Myocyte (in vitro differentiated cells): ENCODE results near the gene IGDCC3. TPM values are rescaled to one million over a fixed set of nuclear protein-coding genes. Genes with fewer than 3 reads are reported as not detected.

Source experiments
- DNase-seq: peaks from one replicate; pipeline ENCODE4 v3.0.0-alpha.2; 2012; ENCODE audit warnings: low read depth
- total RNA-seq: library from RNA; depleted of rRNA; stranded (reverse); fragments of >200 nt; gene quantifications from 2 replicates; pipeline ENCODE4 v1.2.3, GENCODE V29; 2014

Gene IGDCC3
- total RNA-seq, 1 donor from 2014 or later, result 0.08 TPM

GRCh38 chr15:65388306-65389080 is 10.7 kb upstream of the IGDCC3 start:
- no peak for DNase-seq

- DNase-seq, result no peak
These were observed 9.1 kb upstream of the IGDCC3 start for GRCh38 chr15:65386886-65387285.

DNA sequence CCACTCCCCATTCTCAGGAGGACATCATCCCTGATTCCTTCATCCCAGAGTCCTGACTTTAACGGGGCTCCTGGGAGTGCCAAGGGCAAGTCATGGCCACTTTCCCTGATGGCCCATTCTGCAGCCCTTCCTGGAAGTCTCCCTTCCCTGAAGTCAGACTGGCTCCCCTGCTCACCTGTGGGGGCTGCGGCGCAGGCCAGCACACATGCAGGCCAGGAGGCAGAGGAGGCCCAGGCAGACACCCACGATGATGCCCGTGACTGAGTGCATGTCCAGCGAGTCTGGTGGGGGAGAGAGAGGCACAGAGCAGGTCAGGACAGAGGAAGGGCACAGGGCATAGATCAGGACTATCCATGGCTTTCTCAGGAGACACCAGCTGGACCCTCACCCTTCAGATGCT is 8.6 kb upstream of the IGDCC3 start:
- DNase-seq, result no peak

DNA sequence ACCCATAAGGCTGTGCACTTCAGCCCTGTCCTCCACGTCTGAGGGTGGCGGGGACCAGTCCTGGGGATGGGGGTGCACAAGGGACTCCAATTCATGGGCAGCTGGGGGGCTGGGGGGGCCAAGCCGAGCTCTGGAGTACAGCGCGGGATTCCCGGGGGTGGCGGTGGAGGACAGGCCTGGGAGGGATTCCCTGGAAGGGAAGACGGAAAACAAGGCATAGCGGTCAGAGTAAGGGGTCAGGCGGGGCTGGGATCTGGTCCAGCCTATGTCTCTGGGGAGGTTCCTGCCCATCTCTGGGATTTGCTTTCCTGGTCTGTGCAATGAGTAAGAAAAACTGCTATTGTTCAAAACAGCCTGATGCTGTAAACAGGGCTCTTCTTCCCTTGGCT is 8.1 kb upstream of the IGDCC3 start:
- peak; percentile 8 for DNase-seq

- DNase-seq, result peak; percentile 75
These were observed 7.4 kb upstream of the IGDCC3 start for GRCh38 chr15:65384895-65385869.

- DNase-seq, result no peak
These were observed 6.7 kb upstream of the IGDCC3 start for GRCh38 chr15:65384505-65384894.

DNA sequence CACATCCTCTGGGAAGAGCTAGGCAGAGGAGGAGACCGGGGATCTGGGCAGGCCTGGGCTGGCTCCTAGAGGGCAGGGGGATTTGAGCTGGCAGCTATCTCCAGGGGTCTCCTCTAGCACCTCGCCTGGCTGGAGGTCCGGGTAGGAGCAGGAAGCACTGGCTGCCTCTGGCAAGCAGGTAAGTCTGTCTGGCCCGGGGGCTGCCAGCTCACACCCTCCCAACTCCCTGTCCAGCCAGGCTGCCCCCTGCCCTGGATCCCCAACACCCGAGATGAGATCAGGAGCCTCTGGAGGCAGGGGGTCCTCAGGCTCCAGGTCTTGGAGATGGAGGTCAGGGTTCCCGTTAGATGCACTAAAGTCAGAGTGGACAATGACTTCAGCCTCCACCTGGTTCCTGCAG is 6.2 kb upstream of the IGDCC3 start:
- DNase-seq, result no peak

DNA sequence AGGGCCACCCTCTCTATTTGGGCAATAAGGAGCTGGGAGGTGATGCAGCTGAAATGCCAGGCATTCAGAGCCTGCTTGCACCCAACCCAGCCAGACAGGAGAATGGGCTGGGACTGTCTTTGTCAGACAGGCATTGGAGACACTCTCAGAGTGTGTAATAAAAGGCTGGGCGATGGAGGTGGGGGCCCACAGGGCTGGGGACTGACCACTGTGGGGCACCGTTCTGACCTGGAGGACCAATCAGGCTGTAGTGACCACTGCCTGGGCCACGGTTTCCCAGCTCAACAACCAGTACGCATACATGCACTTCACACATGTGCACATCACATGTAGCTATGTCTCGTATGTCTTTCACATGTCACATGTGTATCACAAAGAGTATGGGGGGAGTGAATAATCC is 5.7 kb upstream of the IGDCC3 start:
- DNase-seq, result no peak

DNA sequence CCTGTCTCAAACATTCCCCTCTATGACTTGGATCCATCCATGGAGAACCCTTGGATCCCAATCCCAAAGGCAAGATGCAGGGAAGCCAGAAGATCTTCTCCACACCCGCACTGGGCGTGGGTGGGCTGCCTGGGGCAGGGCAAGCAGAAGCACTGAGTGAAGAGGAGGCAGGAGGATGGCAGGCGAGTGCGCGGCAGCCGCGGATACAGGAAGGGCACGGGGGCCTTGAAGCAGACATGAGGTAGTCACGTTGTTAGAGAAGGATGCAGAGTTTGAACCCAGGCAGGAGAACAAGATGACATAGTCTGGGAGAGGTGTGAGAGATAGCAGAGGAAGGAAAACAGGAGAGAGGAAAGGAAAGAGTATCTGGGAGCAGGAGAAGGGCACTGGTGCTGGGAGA is 5.1 kb upstream of the IGDCC3 start:
- no peak for DNase-seq

- no peak for DNase-seq
These were observed 4.3 kb upstream of the IGDCC3 start for GRCh38 chr15:65382146-65382491.

- no peak for DNase-seq
These were observed 3.8 kb upstream of the IGDCC3 start for GRCh38 chr15:65381445-65382145.

GRCh38 chr15:65379986-65380385 is 2.2 kb upstream of the IGDCC3 start:
- no peak for DNase-seq

DNA sequence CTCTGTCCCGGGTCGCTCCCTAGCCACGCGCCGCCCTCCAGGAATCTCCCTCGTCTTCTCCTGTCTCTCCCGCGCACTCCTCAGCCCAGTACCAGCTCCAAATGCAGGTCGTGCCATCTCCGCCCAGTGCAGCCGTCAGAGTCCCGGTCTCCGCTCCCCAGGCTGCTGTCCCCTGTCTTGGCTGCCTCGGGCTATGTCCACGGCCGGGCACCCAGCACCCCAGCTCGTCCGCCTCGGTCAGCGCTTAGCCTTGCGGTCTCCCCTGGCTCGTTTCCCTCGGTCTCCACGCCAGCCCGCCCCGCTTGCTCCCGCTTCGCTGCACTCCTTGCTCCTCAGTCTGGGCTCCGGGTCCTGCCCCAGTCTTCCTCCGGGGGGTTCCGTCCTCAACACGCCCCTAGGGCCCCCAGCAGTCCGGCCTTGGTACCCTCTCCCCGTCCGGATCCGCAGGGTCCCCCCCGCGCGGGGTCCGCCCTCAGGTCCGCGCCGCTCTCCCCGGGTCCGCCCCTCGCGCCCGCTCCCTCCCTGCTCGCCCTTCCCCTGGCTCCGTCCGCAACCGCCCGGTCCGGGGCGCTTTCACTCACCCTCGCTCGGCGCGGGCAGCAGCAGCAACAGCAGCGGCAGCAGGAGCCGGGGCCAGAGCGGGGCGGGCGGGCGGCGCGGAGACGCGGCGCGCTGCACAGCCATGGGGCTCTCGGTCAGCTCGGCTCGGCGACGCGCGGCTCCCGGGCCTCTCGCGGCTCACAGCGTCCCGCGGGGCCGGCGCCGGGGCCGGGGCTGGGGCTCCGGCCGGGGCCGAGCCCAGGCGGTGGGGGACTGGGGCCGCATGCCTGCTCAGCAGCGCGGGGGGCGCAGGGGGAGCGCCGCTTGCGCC is 462 bp downstream of the IGDCC3 start:
- DNase-seq, result peak; percentile 35

GRCh38 chr15:65376767-65377104 is 1.1 kb downstream of the IGDCC3 start:
- no peak for DNase-seq

DNA sequence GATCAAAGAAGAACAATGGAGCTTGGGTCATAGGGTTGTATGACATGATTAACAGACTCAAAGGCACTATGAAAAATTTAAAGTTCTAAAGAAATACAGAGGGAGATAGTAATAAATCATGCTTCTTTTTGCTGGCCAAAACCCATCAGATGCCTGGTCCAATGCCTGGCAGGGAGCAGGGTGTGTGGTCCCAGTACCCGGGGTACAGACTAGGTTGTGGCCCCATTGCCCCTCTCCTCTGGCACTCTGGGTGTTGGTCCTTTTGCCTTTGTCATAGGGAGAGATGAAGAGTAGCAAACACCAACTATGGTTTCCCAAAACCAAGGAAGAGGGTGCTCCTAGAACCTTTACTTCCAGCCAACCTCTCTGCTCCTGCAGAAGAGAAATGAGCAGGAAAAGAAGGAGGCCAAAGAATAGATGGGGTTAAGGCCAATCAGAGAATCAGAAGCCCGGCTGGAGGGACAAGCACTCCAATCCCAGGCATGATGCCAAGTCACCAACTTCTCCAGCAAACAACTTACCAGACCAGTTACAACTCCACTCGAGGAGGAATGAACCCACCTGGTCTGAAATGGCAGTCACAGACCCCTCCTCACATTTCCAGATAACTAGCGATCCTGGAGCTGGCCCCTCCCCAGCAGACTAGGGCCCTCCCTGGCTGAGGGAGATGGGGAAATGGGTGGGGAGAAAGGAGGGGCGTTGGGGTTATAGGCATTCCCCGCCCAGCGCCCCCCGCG is 1.8 kb downstream of the IGDCC3 start:
- DNase-seq, result no peak

- DNase-seq, result peak; percentile 46
These were observed 2.9 kb downstream of the IGDCC3 start for GRCh38 chr15:65374821-65375401.

DNA sequence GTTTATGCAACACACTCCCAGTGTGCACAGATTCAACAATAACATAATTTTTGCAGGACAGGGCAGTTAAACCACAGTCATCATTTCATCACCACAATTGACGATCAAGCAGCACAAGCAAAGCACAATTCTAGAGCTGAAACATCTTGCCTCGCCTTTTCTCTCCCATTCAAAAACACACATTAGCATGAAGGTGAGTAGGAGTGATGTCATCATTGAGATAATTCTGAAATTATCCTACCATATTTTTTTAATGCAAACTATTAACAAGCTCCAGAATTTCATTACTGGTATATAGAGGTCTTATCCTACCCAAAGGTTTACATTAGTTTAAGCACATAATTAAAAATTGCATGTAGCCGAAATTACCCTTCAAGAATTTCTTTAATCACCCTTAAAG is 3.5 kb downstream of the IGDCC3 start:
- no peak for DNase-seq

- DNase-seq, result peak; percentile 28
These were observed 4.6 kb downstream of the IGDCC3 start for GRCh38 chr15:65373163-65373651.

DNA sequence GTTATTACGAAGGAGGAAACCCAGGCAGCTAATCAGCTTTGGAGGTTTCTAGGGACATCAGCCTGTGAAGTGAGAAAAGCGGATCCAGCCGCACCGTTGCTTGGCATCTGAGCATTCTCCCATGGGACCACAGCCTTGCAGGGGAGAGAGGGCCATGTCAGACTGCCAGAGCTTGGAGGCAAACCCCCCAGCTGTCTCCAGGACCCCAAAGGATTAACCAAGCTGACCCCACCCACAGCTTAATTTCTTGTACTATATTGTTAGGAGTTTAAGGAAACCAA is 5.1 kb downstream of the IGDCC3 start:
- no peak for DNase-seq
